Hepatic stellate cell (primary cell): ENCODE data around the gene DUSP10.

Experiments used
- DNase-seq: peaks from one replicate; pipeline ENCODE4 v3.0.0; 2011; ENCODE audit warnings: low spot score

DUSP10 gene

DNA sequence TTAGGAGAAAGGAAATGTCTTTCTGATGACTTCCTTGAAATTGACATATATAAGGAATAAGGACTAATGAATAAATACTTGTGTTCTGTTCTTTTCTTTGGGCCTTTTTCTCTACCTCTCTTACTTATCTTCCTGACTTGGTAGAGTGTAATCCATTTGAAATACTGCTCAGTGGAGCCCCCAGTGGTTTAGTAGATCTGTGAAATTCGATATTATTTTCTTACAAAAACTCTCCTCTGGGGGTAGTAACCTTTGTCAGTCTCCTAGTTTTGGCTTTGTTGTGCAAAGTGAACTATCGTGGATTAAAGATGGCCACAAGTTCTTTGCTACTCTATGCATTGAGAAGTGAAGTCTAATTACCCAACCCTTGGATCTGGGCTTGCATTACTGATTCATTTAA, 48.8 kb downstream of the DUSP10 start:
- no peak for DNase-seq

DNA sequence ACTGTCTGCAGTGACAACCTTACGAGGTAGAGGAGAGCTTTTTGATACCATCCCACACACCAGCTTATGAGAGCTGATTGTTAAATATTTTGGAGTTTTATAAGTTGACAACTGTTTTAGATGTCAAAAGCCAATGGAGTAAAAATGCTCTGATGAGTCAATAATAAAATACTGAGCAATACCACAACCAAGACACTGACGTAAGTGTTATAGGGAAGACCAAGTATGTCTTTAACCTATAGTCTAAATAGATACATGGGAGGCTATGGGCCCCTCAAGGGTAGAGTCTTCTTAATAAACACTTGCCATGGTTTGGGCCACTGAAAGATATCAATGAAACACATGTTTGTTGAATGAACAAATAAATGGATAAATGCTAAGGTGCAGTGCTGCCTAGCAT, 49.2 kb downstream of the DUSP10 start:
- no peak for DNase-seq

- DNase-seq = no peak
Measured at GRCh38 chr1:221691261-221691660, 50.6 kb downstream of the DUSP10 start.

DNA sequence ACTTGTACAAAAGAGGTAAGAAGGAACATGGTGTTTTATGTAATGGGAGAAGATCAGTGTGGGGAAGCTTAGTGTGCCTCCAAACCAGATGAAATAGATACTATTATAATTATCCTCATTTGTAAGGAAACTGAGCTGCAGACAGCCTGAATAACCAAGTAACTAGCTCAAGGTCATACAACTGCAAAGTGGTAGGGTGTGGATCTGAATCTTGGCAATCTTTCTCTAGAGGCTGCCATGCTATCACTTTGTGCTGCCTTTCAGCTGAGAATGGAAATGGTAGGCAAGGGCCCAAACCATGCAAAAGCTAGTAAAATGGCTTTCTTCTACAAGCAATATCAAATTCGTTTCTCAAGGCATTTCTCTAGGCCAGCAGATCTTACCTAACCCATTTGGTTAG, 51.0 kb downstream of the DUSP10 start:
- no peak for DNase-seq

- DNase-seq = no peak
Measured at GRCh38 chr1:221689138-221689537, 52.8 kb downstream of the DUSP10 start.

- no peak for DNase-seq
Measured at GRCh38 chr1:221688488-221688843, 53.4 kb downstream of the DUSP10 start.

DNA sequence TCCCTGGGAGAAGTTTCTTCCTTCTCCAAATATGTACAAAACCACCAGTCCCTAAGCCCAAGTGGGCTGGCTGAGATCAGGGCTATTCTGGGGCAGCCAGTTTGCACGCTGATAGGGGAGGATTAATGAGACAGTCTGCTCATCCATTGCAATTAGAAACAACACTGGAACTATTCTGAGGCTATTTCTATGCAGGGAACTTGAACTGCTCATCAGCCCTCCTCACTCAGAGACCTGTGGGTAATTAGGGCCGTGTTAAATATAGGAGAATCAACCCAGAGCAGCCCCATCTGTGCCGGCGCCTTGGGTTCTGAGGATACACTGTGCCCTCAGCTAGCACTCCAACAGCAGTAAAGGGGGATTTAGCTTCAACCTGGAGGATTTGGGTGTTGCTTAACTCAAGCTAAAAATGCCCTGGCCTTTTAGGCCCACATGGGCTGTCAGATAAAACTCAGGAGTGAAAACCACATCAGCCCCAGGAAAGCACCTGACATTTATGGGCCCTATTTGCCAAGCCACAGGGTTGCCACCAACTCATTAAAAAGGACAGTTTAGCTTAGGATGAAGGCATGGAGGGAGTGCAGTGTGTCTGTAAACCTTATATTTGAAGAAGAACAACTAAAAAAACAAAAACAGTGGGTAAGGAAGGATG, 53.9 kb downstream of the DUSP10 start:
- no peak for DNase-seq

- DNase-seq = no peak
Measured at GRCh38 chr1:221683681-221684080, 58.2 kb downstream of the DUSP10 start.

GRCh38 chr1:221680085-221680484, 61.8 kb downstream of the DUSP10 start:
- DNase-seq = no peak

DNA sequence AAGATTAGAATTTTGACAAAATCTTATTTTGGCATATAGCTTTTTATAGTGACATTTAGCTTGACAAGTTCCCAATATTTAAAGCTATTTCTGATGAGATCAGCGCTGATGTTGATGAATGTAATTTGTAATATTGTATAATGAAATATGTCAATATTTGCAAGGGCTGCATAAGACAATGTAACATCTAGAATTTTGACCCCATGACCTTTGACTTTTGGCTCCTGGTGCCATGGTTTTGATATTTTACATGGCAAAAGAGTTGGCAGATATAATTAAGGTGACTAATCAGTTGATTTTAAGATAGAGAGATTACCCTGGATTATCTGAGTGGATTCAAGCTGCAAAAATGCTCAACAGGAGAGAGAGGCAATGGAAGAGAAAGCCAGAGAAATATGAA, 63.9 kb downstream of the DUSP10 start:
- no peak for DNase-seq

DNA sequence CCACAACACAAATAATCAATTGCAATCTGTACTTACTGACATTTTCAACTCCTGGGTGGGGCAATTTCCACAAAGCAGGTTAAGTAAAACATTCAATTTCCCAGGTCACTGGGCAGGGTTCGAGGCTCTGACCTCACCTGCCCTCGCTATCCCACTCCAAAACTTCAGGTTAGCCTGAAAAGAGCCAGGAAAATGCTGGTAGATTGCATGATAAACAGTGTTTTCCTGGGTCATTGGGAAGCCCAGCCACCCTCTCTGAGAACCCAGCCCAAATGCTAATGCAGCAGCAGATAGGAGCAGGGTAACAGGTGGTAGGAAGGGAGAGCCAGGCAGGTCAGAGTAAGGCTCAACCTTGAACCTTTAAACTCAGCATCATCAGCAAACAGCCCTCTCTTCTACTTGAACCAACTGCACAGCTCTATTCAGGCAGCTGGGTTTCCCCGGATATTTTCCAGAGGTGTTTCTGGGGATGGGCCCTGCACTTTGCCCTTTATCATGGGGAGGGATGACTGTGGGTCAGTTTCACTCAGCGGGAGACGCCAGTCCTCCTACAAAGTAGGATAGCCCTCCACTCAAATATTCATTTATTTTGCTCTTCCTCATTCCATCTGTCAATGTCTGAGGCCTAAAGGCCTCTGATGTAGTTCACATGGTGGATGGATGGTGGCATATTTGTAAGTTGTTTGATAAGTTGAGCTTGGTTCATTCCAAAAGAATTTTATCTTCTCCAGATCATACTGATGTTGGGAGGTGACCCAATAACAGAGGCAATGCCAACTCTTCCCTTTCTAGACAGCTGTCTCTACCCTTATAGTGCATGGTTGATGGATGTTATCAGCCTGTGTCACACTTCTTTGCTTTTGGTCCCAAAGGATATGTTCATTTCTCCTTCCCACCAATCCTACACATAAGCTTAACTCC, 65.7 kb downstream of the DUSP10 start:
- DNase-seq = no peak

GRCh38 chr1:221672965-221673364, 68.9 kb downstream of the DUSP10 start:
- DNase-seq = no peak

GRCh38 chr1:221672239-221672645, 69.6 kb downstream of the DUSP10 start:
- DNase-seq = peak; percentile 14

DNA sequence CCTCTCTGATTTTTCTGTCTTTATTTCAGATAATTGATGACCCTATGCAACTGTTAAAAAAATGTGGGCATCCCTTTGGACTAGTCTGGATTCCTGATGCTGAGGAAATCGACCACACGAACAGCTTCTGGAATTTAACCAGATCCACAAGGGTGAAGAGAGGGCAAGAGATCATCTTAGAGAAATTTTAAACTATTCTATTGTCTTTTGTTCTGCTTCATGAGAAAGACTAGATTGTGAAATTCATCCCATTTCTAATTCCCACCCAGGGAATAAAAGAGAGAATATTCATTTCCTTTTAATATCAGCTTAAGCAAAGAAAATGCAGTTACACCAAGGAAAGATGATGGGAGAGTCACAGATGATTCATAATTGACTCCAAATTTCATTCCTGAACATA, 71.8 kb downstream of the DUSP10 start:
- no peak for DNase-seq

GRCh38 chr1:221669441-221669840, 72.4 kb downstream of the DUSP10 start:
- no peak for DNase-seq

GRCh38 chr1:221667504-221667903, 74.4 kb downstream of the DUSP10 start:
- DNase-seq = peak; percentile 13

- DNase-seq = no peak
Measured at GRCh38 chr1:221664253-221664652, 77.6 kb downstream of the DUSP10 start.

DNA sequence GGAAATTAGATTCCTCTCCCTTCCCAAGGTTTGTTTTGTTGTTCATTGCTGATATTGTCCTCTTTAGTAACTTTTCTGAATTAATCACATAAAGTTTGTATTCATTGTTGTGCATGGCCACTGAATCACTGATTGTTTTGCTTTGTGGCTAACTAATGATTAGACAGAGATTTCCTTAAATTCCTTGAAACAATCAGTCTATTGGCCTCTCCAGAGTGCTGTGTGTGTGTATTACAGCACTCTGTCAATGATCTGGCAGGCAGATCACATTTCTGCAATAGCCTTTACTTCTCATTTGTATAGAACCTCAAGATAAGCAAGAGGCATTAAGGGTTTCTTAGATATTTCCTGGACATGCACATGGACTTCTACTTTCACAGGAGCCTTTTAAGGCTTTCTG, 78.6 kb downstream of the DUSP10 start:
- no peak for DNase-seq

DNA sequence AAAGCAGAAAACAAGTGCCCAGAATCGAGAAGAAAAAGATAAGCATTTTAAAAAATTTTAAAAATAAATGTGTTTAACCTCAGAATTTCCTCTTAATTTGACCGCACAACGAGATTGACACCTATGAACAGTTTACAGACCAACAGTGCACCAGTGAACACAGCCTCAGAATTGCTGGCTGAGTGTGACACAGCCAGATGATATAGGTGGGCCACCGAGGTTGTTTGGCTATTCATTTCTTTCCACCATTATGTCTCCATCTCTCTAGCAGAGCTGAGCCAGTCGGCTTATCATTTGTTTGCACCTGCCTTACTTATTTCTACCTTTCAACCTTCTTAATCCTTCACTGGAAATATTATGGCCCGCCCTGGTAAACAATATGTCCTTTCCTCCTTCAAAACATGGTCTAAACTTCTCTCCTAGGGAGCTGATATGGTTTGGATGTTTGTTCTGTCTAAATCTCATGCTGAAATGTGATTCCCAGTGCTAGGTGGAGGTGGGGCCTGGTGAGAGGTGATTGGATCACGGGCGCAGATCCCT, 86.1 kb downstream of the DUSP10 start:
- DNase-seq = no peak
